Lower leg skin (tissue), 4 donors: ENCODE measurements around the gene GALNT7. TPM values are rescaled to one million over a fixed set of nuclear protein-coding genes. Genes with fewer than 3 reads are reported as not detected.

ENCODE experiments used
- DNase-seq, 2 donors: peaks; one replicate each; pipeline ENCODE4 v3.0.0-alpha.2; 2019; ENCODE audit warnings: low spot score in 2 of 2
- H3K4me3 ChIP-seq: fragments of 200-600 bp; sonication (generic); 2 replicates; pipeline ENCODE4 v1.5.1; 2017; ENCODE audit warnings: mild to moderate bottlenecking, low read depth; ENCODE audit not compliant: poor library complexity, severe bottlenecking
- POLR2A ChIP-seq, 2 donors: fragments of 450-650 bp; IDR thresholded peaks; one replicate each; pipeline ENCODE4 v1.6.1; 2016 to 2017; ENCODE audit warnings: antibody characterized with exemption in 2 of 2, mild to moderate bottlenecking in 1 of 2, moderate library complexity in 1 of 2
- WGBS, 2 donors: methylation state at CpG; one replicate each; pipeline ENCODE4 v1.1.5; 2018; 5-methylcytosine and 5-hydroxymethylcytosine counted together
- intact Hi-C: fragments of 100-400 bp; cut with DNase I; formaldehyde crosslinking; loops from one replicate; pipeline ENCODE4 v1.15.0; 2023; ENCODE audit warnings: low total_unique reads
- total RNA-seq, 4 donors: library from RNA; depleted of rRNA; stranded (reverse); fragments of >200 nt; gene quantifications; one replicate each; pipeline ENCODE4 v1.1.0, GENCODE V29; 2016
- TF ChIP-seq, protein P1 (sequence below), 3 donors: fragments of 450-650 bp; IDR thresholded peaks; one replicate each; pipeline ENCODE4 v1.5.1; 2016; ENCODE audit warnings: antibody characterized with exemption in 3 of 3, mild to moderate bottlenecking in 3 of 3, moderate library complexity in 2 of 3

GALNT7 gene
- total RNA-seq, 4 donors from 2014 or later, result 2.3 to 14.0 (median 12.5) TPM

DNA sequence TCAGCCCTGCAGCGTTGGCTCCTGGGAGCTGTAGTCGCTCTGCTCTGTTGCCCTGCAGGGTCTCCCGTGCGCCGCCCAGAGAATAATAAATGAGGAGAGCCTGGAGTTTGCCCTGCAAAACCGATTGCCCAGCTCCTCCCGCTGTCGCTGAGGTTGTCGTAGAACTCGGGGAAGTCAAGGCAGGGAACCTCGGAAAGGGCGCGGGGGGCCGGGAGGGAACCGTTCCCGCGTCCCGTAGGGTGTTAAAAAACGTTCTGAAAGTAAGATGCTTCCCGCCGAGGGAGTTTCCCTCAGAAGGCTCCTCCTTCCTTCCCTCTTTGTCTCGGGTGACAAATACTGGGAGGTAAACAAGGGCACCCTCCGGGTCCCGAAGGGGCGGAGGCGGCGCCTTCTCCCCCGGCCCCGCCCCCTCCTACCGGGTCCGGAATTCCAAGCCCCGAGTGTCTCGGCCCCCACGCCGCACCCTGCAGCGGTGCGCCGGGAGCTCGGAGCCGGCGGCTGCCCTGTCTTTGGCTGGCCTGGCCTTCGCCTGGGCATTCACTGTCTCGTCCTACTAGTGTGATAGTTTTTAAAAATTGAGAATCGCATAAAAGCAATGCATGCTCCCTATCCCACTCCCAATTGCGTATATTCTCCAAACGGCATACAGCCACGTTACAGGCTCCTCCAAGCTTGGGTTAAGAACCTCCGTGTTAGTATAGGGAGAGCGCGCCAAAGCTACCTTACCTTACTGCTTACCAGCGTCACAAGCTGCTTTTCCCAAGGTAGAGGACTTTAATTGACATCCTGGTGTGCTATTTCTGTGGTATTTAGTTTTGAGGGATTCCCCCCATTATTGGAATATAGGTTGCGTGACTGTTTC, 166.5 kb downstream of the GALNT7 start:
- peak overlapping the region; percentile 88 for H3K4me3 ChIP-seq
- intact Hi-C loops, result loop anchor here (5.0 kb wide), 1 partner anchor 37 kb away; the partner anchor contains the start of gene SAP30
- peak; percentile 69 to 90 for DNase-seq
- 2 to 4% methylated on average over 44 of the region's 52 CpGs for WGBS, 2 donors
- no peak for TF ChIP-seq POLR2A (IDR thresholded peaks at IDR 0.05)
- TF ChIP-seq, protein P1, sequence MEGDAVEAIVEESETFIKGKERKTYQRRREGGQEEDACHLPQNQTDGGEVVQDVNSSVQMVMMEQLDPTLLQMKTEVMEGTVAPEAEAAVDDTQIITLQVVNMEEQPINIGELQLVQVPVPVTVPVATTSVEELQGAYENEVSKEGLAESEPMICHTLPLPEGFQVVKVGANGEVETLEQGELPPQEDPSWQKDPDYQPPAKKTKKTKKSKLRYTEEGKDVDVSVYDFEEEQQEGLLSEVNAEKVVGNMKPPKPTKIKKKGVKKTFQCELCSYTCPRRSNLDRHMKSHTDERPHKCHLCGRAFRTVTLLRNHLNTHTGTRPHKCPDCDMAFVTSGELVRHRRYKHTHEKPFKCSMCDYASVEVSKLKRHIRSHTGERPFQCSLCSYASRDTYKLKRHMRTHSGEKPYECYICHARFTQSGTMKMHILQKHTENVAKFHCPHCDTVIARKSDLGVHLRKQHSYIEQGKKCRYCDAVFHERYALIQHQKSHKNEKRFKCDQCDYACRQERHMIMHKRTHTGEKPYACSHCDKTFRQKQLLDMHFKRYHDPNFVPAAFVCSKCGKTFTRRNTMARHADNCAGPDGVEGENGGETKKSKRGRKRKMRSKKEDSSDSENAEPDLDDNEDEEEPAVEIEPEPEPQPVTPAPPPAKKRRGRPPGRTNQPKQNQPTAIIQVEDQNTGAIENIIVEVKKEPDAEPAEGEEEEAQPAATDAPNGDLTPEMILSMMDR (IDR thresholded peaks at IDR 0.05), result no peak

DNA sequence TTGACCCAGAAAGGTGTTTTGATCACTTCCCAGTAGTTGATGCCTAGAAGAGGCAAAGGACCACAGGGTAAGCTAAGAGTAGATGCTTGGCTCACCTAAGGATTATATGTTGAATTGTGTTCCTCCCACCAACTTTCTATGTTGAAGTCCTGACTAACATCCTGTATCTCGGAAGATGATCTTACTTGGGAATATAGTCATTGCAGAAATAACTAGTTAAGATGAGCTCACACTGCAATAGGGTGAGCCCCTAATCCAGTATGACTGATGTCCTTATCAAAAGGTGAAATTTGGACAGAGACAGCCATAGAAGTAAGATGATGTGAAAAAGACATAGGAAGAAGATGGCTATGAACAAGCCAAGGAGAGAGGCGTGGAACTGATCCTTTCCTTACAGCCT, 168.9 kb downstream of the GALNT7 start:
- intact Hi-C loops, result loop anchor here (5.0 kb wide), 1 partner anchor 35 kb away; the partner anchor contains the start of gene SAP30
- H3K4me3 ChIP-seq, result no peak overlapping the region
- TF ChIP-seq POLR2A (IDR thresholded peaks at IDR 0.05), result no peak
- TF ChIP-seq, protein P1 (IDR thresholded peaks at IDR 0.05), result no peak
- WGBS, 2 donors, result 94 to 98% methylated on average over 2 of the region's 2 CpGs
- DNase-seq, result no peak

- TF ChIP-seq POLR2A (IDR thresholded peaks at IDR 0.05), result no peak
- TF ChIP-seq, protein P1 (IDR thresholded peaks at IDR 0.05), result no peak
- H3K4me3 ChIP-seq, result no peak overlapping the region
- intact Hi-C loops, result no loop called here
- 90 to 91% methylated on average over 3 of the region's 3 CpGs for WGBS, 2 donors
- DNase-seq, result no peak
Observed at GRCh38 chr4:173343832-173344397, 175.3 kb downstream of the GALNT7 start.

- intact Hi-C loops, result no loop called here
- WGBS, 2 donors, result 28 to 33% methylated on average over 2 of the region's 2 CpGs
- no peak for DNase-seq
- TF ChIP-seq, protein P1 (IDR thresholded peaks at IDR 0.05), result no peak
- no peak for TF ChIP-seq POLR2A (IDR thresholded peaks at IDR 0.05)
- no peak overlapping the region for H3K4me3 ChIP-seq
Observed at GRCh38 chr4:173345648-173346047, 177.0 kb downstream of the GALNT7 start.

DNA sequence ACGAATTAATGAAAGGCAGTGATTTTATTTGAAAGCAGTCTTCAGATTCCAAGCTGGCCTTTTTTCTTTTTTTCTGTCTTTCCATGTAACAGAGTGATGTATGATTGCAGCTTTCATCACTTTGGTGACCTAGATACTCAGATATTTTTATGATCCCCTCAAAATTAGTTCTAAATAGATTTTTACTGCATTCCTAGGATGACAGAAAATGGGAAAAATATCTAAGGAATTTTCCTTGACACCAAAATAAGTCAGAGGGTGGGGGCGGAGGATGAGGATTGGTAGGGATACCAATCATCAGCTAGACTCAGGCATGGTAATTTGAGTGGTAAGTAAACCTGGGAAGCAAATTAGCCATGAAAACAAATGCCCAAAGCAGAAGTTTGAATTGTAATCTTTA, 177.5 kb downstream of the GALNT7 start:
- intact Hi-C loops, result no loop called here
- no peak overlapping the region for H3K4me3 ChIP-seq
- WGBS, 2 donors, result 45 to 63% methylated on average over 2 of the region's 2 CpGs
- TF ChIP-seq, protein P1 (IDR thresholded peaks at IDR 0.05), result no peak
- no peak for TF ChIP-seq POLR2A (IDR thresholded peaks at IDR 0.05)
- DNase-seq, result no peak
